ACC112 (cell line): Measurements from ENCODE around the gene TEX11.
"Not testable (repeated sequence)": the region's sequence is repeated elsewhere in the genome, so short reads cannot be mapped to it uniquely, and the experiment has no call there.

Experiments
- H2AFZ ChIP-seq: fragments of 200-600 bp; sonication (generic); one replicate; pipeline ENCODE4 v1.6.0; 2017; ENCODE audit warnings: antibody characterized with exemption, low read length; ENCODE audit not compliant: unreplicated experiment
- H3K27ac ChIP-seq: fragments of 200-600 bp; sonication (generic); 2 replicates; pipeline ENCODE4 v1.5.1; 2014; ENCODE audit warnings: low read depth, mild to moderate bottlenecking, antibody characterized with exemption, low read length, moderate library complexity
- H3K27me3 ChIP-seq: fragments of 200-600 bp; sonication (generic); 2 replicates; pipeline ENCODE4 v1.6.1; 2014; ENCODE audit warnings: mild to moderate bottlenecking, antibody characterized with exemption, low read length, moderate library complexity, mixed read lengths; ENCODE audit not compliant: insufficient read depth
- H3K36me3 ChIP-seq: fragments of 200-600 bp; sonication (generic); 2 replicates; pipeline ENCODE4 v1.6.1; 2016; ENCODE audit warnings: mild to moderate bottlenecking, antibody characterized with exemption, low read length, moderate library complexity, mixed read lengths; ENCODE audit not compliant: insufficient read depth
- H3K4me1 ChIP-seq: fragments of 200-600 bp; sonication (generic); one replicate; pipeline ENCODE4 v1.6.1; 2016; ENCODE audit warnings: low read length, mixed read lengths; ENCODE audit not compliant: insufficient read depth, unreplicated experiment, control insufficient read depth
- H3K4me3 ChIP-seq: fragments of 200-600 bp; sonication (generic); 2 replicates; pipeline ENCODE4 v1.5.1; 2014; ENCODE audit warnings: mild to moderate bottlenecking, low read depth, low read length
- H3K79me2 ChIP-seq: fragments of 200-600 bp; sonication (generic); one replicate; pipeline ENCODE4 v1.6.0; 2016; ENCODE audit warnings: low read length; ENCODE audit not compliant: control insufficient read depth, unreplicated experiment, insufficient read depth

Gene TEX11

GRCh38 chrX:70664726-70665125 lies 243.8 kb downstream of the TEX11 start:
- Histone ChIP-seq H3K27ac (no peak overlapping the region), H3K4me3 (no peak overlapping the region), H2AFZ (no peak overlapping the region), H3K27me3 (peaks cover 7% of the 10 kb centered on the region; the same call in 1 of the 2 replicates), H3K4me1 (no peaks in the 10 kb centered on the region), H3K36me3 (no peaks in the 10 kb centered on the region), H3K79me2 (no peaks in the 10 kb centered on the region)

DNA sequence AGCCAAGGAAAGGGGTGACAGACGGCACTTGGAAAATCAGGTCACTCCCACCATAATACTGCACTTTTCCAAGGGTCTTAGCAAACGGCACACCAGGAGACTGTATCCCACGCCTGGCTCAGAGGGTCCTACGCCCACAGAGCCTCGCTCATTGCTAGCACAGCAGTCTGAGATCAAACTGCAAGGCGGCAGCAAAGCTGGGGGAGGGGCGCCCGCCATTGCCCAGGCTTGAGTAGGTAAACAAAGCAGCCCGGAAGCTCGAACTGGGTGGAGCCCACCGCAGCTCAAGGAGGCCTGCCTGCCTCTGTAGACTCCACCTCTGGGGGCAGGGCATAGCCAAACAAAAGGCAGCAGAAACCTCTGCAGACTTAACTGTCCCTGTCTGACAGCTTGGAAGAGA lies 247.4 kb downstream of the TEX11 start:
- H3K36me3 ChIP-seq, H3K79me2 ChIP-seq, H3K27me3 ChIP-seq, H2AFZ ChIP-seq, H3K4me3 ChIP-seq, H3K27ac ChIP-seq, H3K4me1 ChIP-seq: not testable (repeated sequence)

DNA sequence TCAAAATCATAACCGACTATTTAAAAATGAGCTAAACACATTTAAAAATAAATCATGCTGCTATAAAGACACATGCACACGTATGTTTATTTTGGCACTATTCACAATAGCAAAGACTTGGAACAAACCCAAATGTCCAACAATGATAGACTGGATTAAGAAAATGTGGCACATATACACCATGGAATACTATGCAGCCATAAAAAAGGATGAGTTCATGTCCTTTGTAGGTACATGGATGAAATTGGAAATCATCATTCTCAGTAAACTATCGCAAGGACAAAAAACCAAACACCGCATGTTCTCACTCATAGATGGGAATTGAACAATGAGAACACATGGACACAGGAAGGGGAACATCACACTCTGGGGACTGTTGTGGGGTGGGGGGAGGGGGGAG lies 251.0 kb downstream of the TEX11 start:
- H3K4me3 ChIP-seq, H3K79me2 ChIP-seq, H3K27ac ChIP-seq, H3K36me3 ChIP-seq, H2AFZ ChIP-seq, H3K27me3 ChIP-seq, H3K4me1 ChIP-seq: not testable (repeated sequence)

DNA sequence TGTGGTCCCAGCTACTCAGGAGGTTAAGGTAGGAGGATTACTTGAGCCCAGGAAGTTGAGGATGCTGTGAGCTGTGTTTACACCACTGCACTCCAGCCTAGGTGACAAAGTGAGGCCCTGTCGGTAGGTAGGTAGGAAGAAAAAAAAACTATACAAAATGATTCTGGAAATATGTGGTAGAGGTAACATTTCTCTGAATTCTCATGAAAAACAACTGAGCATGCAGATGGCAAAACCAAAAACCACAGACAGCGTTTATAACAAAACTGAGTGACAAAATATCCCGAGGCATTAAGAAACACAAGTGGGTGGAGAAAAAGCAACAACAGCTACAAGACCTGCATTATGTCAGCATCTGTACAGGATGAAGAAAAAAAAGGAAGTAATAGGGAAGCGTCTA lies 252.2 kb downstream of the TEX11 start:
- Histone ChIP-seq H3K79me2 (no peaks in the 10 kb centered on the region), H3K27ac (no peak overlapping the region), H3K4me3 (no peak overlapping the region), H2AFZ (no peak overlapping the region), H3K27me3 (0 out of 2 replicates have a peak, but pooled peaks cover 3% of the 10 kb centered on the region), H3K36me3 (no peaks in the 10 kb centered on the region), H3K4me1 (no peaks in the 10 kb centered on the region)

DNA sequence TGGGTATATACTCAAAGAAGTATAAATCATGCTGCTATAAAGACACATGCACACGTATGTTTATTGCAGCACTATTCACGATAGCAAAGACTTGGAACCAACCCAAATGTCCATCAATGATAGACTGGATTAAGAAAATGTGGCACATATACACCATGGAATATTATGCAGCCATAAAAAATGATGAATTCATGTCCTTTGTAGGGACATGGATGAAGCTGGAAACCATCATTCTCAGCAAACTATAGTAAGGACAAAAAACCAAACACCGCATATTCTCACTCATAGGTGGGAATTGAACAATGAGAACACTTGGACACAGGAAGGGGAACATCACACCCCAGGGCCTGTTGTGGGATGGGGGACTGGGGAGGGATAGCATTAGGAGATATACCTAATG lies 260.6 kb downstream of the TEX11 start:
- not testable (repeated sequence) for H2AFZ ChIP-seq, H3K36me3 ChIP-seq, H3K27ac ChIP-seq, H3K79me2 ChIP-seq, H3K27me3 ChIP-seq, H3K4me1 ChIP-seq, H3K4me3 ChIP-seq

DNA sequence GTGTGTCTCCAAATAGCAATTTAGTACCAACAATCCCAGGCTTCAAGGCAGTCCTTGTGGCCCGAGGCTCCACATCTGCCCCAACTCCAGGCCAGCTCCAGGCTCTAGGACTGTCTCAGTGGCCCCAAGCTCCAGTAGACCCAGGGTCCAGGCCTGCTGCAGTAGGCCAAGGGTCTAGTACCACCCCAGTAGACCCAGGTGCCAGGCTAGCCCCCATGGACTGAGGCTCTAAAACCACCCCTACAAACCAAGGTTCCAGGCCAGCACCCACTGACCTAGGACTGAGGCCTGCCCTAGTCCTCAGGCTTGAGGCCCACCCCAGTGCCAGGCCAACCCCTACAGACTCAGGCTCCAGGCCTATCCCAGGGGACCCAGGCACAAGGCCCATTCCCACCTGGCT lies 272.3 kb downstream of the TEX11 start:
- no peaks in the 10 kb centered on the region for H3K36me3 ChIP-seq
- no peak overlapping the region for H2AFZ ChIP-seq
- no peaks in the 10 kb centered on the region for H3K79me2 ChIP-seq
- H3K27me3 ChIP-seq, result no peaks in the 10 kb centered on the region
- H3K4me1 ChIP-seq, result no peaks in the 10 kb centered on the region
- H3K27ac ChIP-seq, result no peak overlapping the region
- H3K4me3 ChIP-seq, result no peak overlapping the region

DNA sequence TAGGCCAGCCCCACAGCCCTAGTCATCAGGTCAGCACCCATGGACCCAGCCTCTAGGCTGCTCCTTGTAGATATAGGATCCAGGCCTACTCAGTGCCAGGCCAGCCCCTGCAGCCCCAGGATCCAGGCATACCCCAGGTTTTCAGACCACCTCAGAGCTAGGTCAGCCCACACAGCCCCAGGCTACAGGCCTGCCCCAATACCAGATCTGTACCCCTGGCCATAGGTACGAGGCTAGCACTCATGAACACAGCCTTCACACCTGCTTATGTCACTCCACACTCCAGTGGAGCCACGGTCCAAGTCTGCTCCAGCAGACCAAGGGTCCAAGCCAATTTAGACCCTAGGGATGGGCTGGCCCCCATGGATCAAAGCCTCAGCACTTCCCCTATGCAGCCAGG lies 272.8 kb downstream of the TEX11 start:
- Histone ChIP-seq H3K27ac (no peak overlapping the region), H3K27me3 (no peaks in the 10 kb centered on the region), H2AFZ (no peak overlapping the region), H3K4me1 (no peaks in the 10 kb centered on the region), H3K36me3 (no peaks in the 10 kb centered on the region), H3K4me3 (no peak overlapping the region), H3K79me2 (no peaks in the 10 kb centered on the region)

GRCh38 chrX:70635227-70635626 lies 273.3 kb downstream of the TEX11 start:
- Histone ChIP-seq H2AFZ (no peak overlapping the region), H3K4me3 (no peak overlapping the region), H3K27ac (no peak overlapping the region), H3K4me1 (no peaks in the 10 kb centered on the region), H3K79me2 (no peaks in the 10 kb centered on the region), H3K36me3 (no peaks in the 10 kb centered on the region), H3K27me3 (no peaks in the 10 kb centered on the region)

GRCh38 chrX:70621743-70622142 lies 286.8 kb downstream of the TEX11 start:
- no peak overlapping the region for H3K4me3 ChIP-seq
- no peaks in the 10 kb centered on the region for H3K4me1 ChIP-seq
- H3K36me3 ChIP-seq, result no peaks in the 10 kb centered on the region
- no peaks in the 10 kb centered on the region for H3K79me2 ChIP-seq
- H2AFZ ChIP-seq, result no peak overlapping the region
- no peak overlapping the region for H3K27ac ChIP-seq
- no peaks in the 10 kb centered on the region for H3K27me3 ChIP-seq

DNA sequence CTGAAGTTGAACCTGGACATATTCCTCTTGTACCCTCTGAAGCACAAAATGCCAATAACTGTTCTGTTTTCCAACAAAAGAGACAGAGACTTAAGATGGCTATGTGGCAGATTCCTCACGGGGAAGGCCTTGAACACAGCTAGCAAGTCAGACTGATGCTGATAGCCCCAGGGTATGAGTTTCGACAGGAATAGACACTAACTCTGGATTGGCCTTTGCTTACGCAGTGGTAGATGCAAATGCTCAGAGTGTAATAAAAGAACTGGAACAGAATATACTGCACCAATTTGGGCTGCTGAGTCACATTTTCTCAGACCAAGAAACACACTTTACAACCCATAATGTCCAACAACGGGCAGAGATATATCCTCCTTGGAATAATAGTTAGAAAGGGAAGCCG lies 290.0 kb downstream of the TEX11 start:
- no peaks in the 10 kb centered on the region for H3K27me3 ChIP-seq
- H2AFZ ChIP-seq, result no peak overlapping the region
- H3K4me1 ChIP-seq, result no peaks in the 10 kb centered on the region
- H3K79me2 ChIP-seq, result no peaks in the 10 kb centered on the region
- H3K27ac ChIP-seq, result no peak overlapping the region
- no peak overlapping the region for H3K4me3 ChIP-seq
- H3K36me3 ChIP-seq, result no peaks in the 10 kb centered on the region

- no peak overlapping the region for H3K27ac ChIP-seq
- no peaks in the 10 kb centered on the region for H3K27me3 ChIP-seq
- no peak overlapping the region for H2AFZ ChIP-seq
- H3K36me3 ChIP-seq, result no peaks in the 10 kb centered on the region
- no peak overlapping the region for H3K4me3 ChIP-seq
- H3K4me1 ChIP-seq, result no peaks in the 10 kb centered on the region
- H3K79me2 ChIP-seq, result no peaks in the 10 kb centered on the region
Measured at GRCh38 chrX:70613295-70613694, 295.2 kb downstream of the TEX11 start.

GRCh38 chrX:70605352-70605751 lies 303.2 kb downstream of the TEX11 start:
- Histone ChIP-seq H3K4me1 (no peaks in the 10 kb centered on the region), H3K36me3 (no peaks in the 10 kb centered on the region), H3K27me3 (0 out of 2 replicates have a peak, but pooled peaks cover 3% of the 10 kb centered on the region), H3K79me2 (no peaks in the 10 kb centered on the region), H3K27ac (no peak overlapping the region), H3K4me3 (no peak overlapping the region), H2AFZ (no peak overlapping the region)
